HepG2 (cell line): Measurements from ENCODE around the gene CNTROB. TPM values are rescaled to one million over a fixed set of nuclear protein-coding genes. Genes with fewer than 3 reads are reported as not detected.

Experiments used
- BCL6 ChIP-seq: IDR thresholded peaks from 2 replicates; pipeline ENCODE4 v1.6.1; 2016; ENCODE audit warnings: missing genetic modification reagents, missing compliant biosample characterization
- ELF3 ChIP-seq: IDR thresholded peaks from 2 replicates; pipeline ENCODE4 v1.6.1; 2016; ENCODE audit warnings: missing genetic modification reagents, missing compliant biosample characterization
- ELK4 ChIP-seq: sonication (generic); formaldehyde crosslinking; IDR thresholded peaks from 2 replicates; pipeline ENCODE4 v1.9.0; 2021; ENCODE audit warnings: missing genetic modification reagents, borderline replicate concordance
- HIVEP1 ChIP-seq: sonication (generic); formaldehyde crosslinking; IDR thresholded peaks from 2 replicates; pipeline ENCODE4 v1.4.0; 2020; ENCODE audit warnings: mild to moderate bottlenecking, missing genetic modification reagents
- NCOA2 ChIP-seq: sonication (generic); formaldehyde crosslinking; IDR thresholded peaks from 2 replicates; pipeline ENCODE4 v1.8.0; 2022; ENCODE audit warnings: inconsistent platforms
- NFRKB ChIP-seq: fragments of 450-650 bp; IDR thresholded peaks from 2 replicates; pipeline ENCODE4 v1.6.1; 2017
- NR2F6 ChIP-seq, 2 experiments: IDR thresholded peaks; 2 replicates each; pipeline ENCODE4 v1.6.1; 2016; ENCODE audit warnings: antibody characterized with exemption in 1 of 2, mild to moderate bottlenecking in 1 of 2
- ZC3H13 ChIP-seq: sonication (generic); formaldehyde crosslinking; IDR thresholded peaks from 2 replicates; pipeline ENCODE4 v1.8.1; 2023; ENCODE audit warnings: mild to moderate bottlenecking, missing genetic modification reagents, moderate library complexity
- ZFX ChIP-seq: sonication (generic); formaldehyde crosslinking; IDR thresholded peaks from 2 replicates; pipeline ENCODE4 v1.4.0; 2020; ENCODE audit warnings: mild to moderate bottlenecking, low read depth, missing genetic modification reagents, moderate library complexity
- ZNF451 ChIP-seq: sonication (generic); formaldehyde crosslinking; IDR thresholded peaks from 2 replicates; pipeline ENCODE4 v1.5.0; 2020; ENCODE audit warnings: mild to moderate bottlenecking, missing genetic modification reagents
- ZNF503 ChIP-seq: sonication (generic); formaldehyde crosslinking; IDR thresholded peaks from 2 replicates; pipeline ENCODE4 v1.4.0; 2020; ENCODE audit warnings: missing genetic modification reagents
- ZSCAN25 ChIP-seq: sonication (generic); formaldehyde crosslinking; IDR thresholded peaks from 2 replicates; pipeline ENCODE4 v1.8.0; 2022; ENCODE audit warnings: mild to moderate bottlenecking, missing genetic modification reagents
- polyA plus RNA-seq, 8 experiments: library from polyadenylated mRNA; depleted of rRNA in 3 of 8; stranded (reverse) in 7 of 8; unstranded in 1 of 8; fragments of >200 nt; fragmentation: Illumina TruSeq in 4 of 8; extraction: Trizol in 4 of 8; gene quantifications; 2 replicates each; pipeline versions ENCODE4 v1.2.1 to v1.2.3, GENCODE V29; 2011 to 2016; ENCODE audit warnings: low read depth in 4 of 8, missing spikeins in 1 of 8, mixed read lengths in 1 of 8; ENCODE audit not compliant: insufficient read depth in 1 of 8
- total RNA-seq, 5 experiments: library from RNA; depleted of rRNA; stranded (reverse); fragments of >200 nt; fragmentation: Illumina TruSeq; extraction: Trizol; gene quantifications; 2 replicates each; pipeline ENCODE4 v1.2.3, GENCODE V29; 2016; ENCODE audit warnings: low read depth in 1 of 5
- TF ChIP-seq, protein P1 (sequence below), 2 experiments: fragments of 450-650 bp in 1 of 2; sonication (generic) in 1 of 2; formaldehyde crosslinking in 1 of 2; IDR thresholded peaks; 2 replicates each; pipeline versions ENCODE4 v1.6.1 to v1.8.0; 2016 to 2022; ENCODE audit warnings: antibody characterized with exemption in 1 of 2, mild to moderate bottlenecking in 1 of 2, missing genetic modification reagents in 1 of 2

Gene CNTROB
- total and polyA plus RNA-seq, 2 of the 13 experiments (the other 11 are each of a cell fraction or from before 2014, with no cell fraction given), result 21.2 to 24.1 TPM

GRCh38 chr17:7888184-7888920 lies 43.7 kb upstream of the CNTROB start, which contains the start of gene CHD3 (continued):
- TF ChIP-seq, protein P1, sequence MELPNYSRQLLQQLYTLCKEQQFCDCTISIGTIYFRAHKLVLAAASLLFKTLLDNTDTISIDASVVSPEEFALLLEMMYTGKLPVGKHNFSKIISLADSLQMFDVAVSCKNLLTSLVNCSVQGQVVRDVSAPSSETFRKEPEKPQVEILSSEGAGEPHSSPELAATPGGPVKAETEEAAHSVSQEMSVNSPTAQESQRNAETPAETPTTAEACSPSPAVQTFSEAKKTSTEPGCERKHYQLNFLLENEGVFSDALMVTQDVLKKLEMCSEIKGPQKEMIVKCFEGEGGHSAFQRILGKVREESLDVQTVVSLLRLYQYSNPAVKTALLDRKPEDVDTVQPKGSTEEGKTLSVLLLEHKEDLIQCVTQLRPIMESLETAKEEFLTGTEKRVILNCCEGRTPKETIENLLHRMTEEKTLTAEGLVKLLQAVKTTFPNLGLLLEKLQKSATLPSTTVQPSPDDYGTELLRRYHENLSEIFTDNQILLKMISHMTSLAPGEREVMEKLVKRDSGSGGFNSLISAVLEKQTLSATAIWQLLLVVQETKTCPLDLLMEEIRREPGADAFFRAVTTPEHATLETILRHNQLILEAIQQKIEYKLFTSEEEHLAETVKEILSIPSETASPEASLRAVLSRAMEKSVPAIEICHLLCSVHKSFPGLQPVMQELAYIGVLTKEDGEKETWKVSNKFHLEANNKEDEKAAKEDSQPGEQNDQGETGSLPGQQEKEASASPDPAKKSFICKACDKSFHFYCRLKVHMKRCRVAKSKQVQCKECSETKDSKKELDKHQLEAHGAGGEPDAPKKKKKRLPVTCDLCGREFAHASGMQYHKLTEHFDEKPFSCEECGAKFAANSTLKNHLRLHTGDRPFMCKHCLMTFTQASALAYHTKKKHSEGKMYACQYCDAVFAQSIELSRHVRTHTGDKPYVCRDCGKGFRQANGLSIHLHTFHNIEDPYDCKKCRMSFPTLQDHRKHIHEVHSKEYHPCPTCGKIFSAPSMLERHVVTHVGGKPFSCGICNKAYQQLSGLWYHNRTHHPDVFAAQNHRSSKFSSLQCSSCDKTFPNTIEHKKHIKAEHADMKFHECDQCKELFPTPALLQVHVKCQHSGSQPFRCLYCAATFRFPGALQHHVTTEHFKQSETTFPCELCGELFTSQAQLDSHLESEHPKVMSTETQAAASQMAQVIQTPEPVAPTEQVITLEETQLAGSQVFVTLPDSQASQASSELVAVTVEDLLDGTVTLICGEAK (IDR thresholded peaks at IDR 0.05), result no peak
- TF ChIP-seq, protein P1 (CRISPR knock-in tag; IDR thresholded peaks at IDR 0.05), result 0 out of 2 replicates have a peak, but pooled peaks have one; percentile 52
- peak; percentile 37; the same call in 1 of the 2 replicates for TF ChIP-seq HIVEP1 (CRISPR knock-in tag)
- no peak for TF ChIP-seq ZNF503 (CRISPR knock-in tag)
- no peak for TF ChIP-seq NCOA2
- no peak for TF ChIP-seq BCL6 (CRISPR knock-in tag)
- TF ChIP-seq NR2F6 (IDR thresholded peaks at IDR 0.05), result no peak
- no peak for TF ChIP-seq NR2F6 (CRISPR knock-in tag; IDR thresholded peaks at IDR 0.05)
- no peak for TF ChIP-seq ELK4 (CRISPR knock-in tag)
- TF ChIP-seq NFRKB, result no peak
- peak; percentile 12; the same call in 1 of the 2 replicates for TF ChIP-seq ZSCAN25 (CRISPR knock-in tag)
- peak; percentile 1; the same call in 1 of the 2 replicates for TF ChIP-seq ELF3 (CRISPR knock-in tag)
- TF ChIP-seq ZC3H13 (CRISPR knock-in tag), result no peak
- TF ChIP-seq ZNF451 (CRISPR knock-in tag), result no peak
- no peak; the same call in 1 of the 2 replicates for TF ChIP-seq ZFX (CRISPR knock-in tag)
